H9 (cell line): ENCODE results near the gene FBL. TPM values are rescaled to one million over a fixed set of nuclear protein-coding genes. Genes with fewer than 3 reads are reported as not detected.

Experiments used
- DNase-seq: peaks from one replicate; pipeline ENCODE4 v3.0.0-alpha.2; 2017
- H2AFZ ChIP-seq: one replicate; pipeline ENCODE4 v1.6.1; 2013; ENCODE audit warnings: mild to moderate bottlenecking, low read length, control low read depth, moderate library complexity
- H2AK5ac ChIP-seq: 2 replicates; pipeline ENCODE4 v1.6.1; 2013; ENCODE audit warnings: low read length, control low read depth, mixed read lengths; ENCODE audit not compliant: insufficient read length
- H2BK120ac ChIP-seq: one replicate; pipeline ENCODE4 v1.6.1; 2013; ENCODE audit warnings: low read depth, mild to moderate bottlenecking, low read length, control low read depth, inconsistent platforms; ENCODE audit not compliant: poor library complexity, severe bottlenecking
- H2BK12ac ChIP-seq: 2 replicates; pipeline ENCODE4 v1.6.1; 2013; ENCODE audit warnings: low read length, control low read depth, mixed read lengths, low read depth; ENCODE audit not compliant: insufficient read length
- H2BK15ac ChIP-seq: 2 replicates; pipeline ENCODE4 v1.6.1; 2013; ENCODE audit warnings: low read depth, low read length, control low read depth
- H2BK20ac ChIP-seq: one replicate; pipeline ENCODE4 v1.6.1; 2013; ENCODE audit warnings: low read depth, mild to moderate bottlenecking, low read length, control low read depth, inconsistent platforms; ENCODE audit not compliant: poor library complexity, severe bottlenecking
- H2BK5ac ChIP-seq: 2 replicates; pipeline ENCODE4 v1.6.1; 2013; ENCODE audit warnings: low read length, control low read depth, mixed read lengths; ENCODE audit not compliant: insufficient read length
- H3K14ac ChIP-seq: 2 replicates; pipeline ENCODE4 v1.6.1; 2013; ENCODE audit warnings: low read length, control low read depth; ENCODE audit not compliant: insufficient read depth
- H3K18ac ChIP-seq: 2 replicates; pipeline ENCODE4 v1.6.1; 2013; ENCODE audit warnings: low read depth, mild to moderate bottlenecking, mixed read lengths, low read length, control low read depth; ENCODE audit not compliant: insufficient read length
- H3K23ac ChIP-seq: 2 replicates; pipeline ENCODE4 v1.6.1; 2013; ENCODE audit warnings: low read length, control low read depth, mixed read lengths, low read depth; ENCODE audit not compliant: insufficient read length
- H3K23me2 ChIP-seq: 2 replicates; pipeline ENCODE4 v1.6.1; 2013; ENCODE audit warnings: low read depth, mild to moderate bottlenecking, mixed read lengths, low read length, control low read depth; ENCODE audit not compliant: insufficient read length, poor library complexity, severe bottlenecking
- H3K27ac ChIP-seq: 2 replicates; pipeline ENCODE4 v1.5.1; 2013; ENCODE audit warnings: low read length, control low read depth, mixed read lengths, low read depth; ENCODE audit not compliant: insufficient read length
- H3K27me3 ChIP-seq: 2 replicates; pipeline ENCODE4 v1.6.1; 2013; ENCODE audit warnings: low read length, control low read depth, inconsistent platforms; ENCODE audit not compliant: insufficient read depth
- H3K4ac ChIP-seq: 2 replicates; pipeline ENCODE4 v1.6.1; 2013; ENCODE audit warnings: low read depth, mild to moderate bottlenecking, control low read depth, inconsistent platforms, low read length, moderate library complexity
- H3K4me1 ChIP-seq: 2 replicates; pipeline ENCODE4 v1.6.1; 2013; ENCODE audit warnings: low read length, control low read depth, inconsistent platforms; ENCODE audit not compliant: insufficient read depth
- H3K4me2 ChIP-seq: 2 replicates; pipeline ENCODE4 v1.6.1; 2013; ENCODE audit warnings: low read length, control low read depth, mixed read lengths; ENCODE audit not compliant: insufficient read length, insufficient read depth
- H3K56ac ChIP-seq: 2 replicates; pipeline ENCODE4 v1.6.1; 2013; ENCODE audit warnings: low read depth, mild to moderate bottlenecking, mixed read lengths, low read length, control low read depth; ENCODE audit not compliant: insufficient read length
- H3K79me1 ChIP-seq: 2 replicates; pipeline ENCODE4 v1.6.1; 2013; ENCODE audit warnings: low read depth, mild to moderate bottlenecking, moderate library complexity, low read length, control low read depth, inconsistent platforms; ENCODE audit not compliant: insufficient read depth, poor library complexity, severe bottlenecking
- H3K79me2 ChIP-seq: 2 replicates; pipeline ENCODE4 v1.6.1; 2013; ENCODE audit warnings: low read length, control low read depth, inconsistent platforms; ENCODE audit not compliant: insufficient read depth
- H3K9ac ChIP-seq: 2 replicates; pipeline ENCODE4 v1.6.1; 2013; ENCODE audit warnings: low read length, control low read depth, mixed read lengths; ENCODE audit not compliant: insufficient read length; ENCODE audit errors: extremely low read depth
- H3K9me3 ChIP-seq: one replicate; pipeline ENCODE4 v1.6.1; 2013; ENCODE audit warnings: low read depth, low read length, inconsistent platforms; ENCODE audit not compliant: control insufficient read depth
- H3T11ph ChIP-seq: one replicate; pipeline ENCODE4 v1.6.1; 2013; ENCODE audit warnings: mild to moderate bottlenecking, low read length, control low read depth, inconsistent platforms
- H4K20me1 ChIP-seq: one replicate; pipeline ENCODE4 v1.6.1; 2013; ENCODE audit not compliant: control insufficient read depth, insufficient read length, insufficient read depth
- H4K5ac ChIP-seq: 2 replicates; pipeline ENCODE4 v1.6.1; 2013; ENCODE audit warnings: low read depth, mild to moderate bottlenecking, mixed read lengths, low read length, control low read depth; ENCODE audit not compliant: insufficient read length
- H4K8ac ChIP-seq: replicated peaks from 2 replicates; pipeline ENCODE4 v1.6.1; 2013; ENCODE audit warnings: low read length, control low read depth, mixed read lengths, low read depth; ENCODE audit not compliant: insufficient read length
- H4K91ac ChIP-seq: 2 replicates; pipeline ENCODE4 v1.6.1; 2013; ENCODE audit warnings: low read depth, mild to moderate bottlenecking, moderate library complexity, mixed read lengths, low read length, control low read depth; ENCODE audit not compliant: insufficient read length
- H3K27ac Mint-ChIP-seq, 3 experiments: 2 replicates in 2 of 3; 3 replicates in 1 of 3; pipeline ENCODE4 v1.8.0; 2020 to 2021; ENCODE audit warnings: mixed read lengths in 3 of 3, mild to moderate bottlenecking in 1 of 3, moderate library complexity in 1 of 3
- H3K27me3 Mint-ChIP-seq: 2 replicates; pipeline ENCODE4 v1.8.0; 2021; ENCODE audit warnings: low read depth, mild to moderate bottlenecking, moderate library complexity, mixed read lengths
- H3K36me3 Mint-ChIP-seq, 3 experiments: 2 replicates in 2 of 3; 3 replicates in 1 of 3; pipeline ENCODE4 v1.8.0; 2020 to 2021; ENCODE audit warnings: low read depth in 3 of 3, mixed read lengths in 3 of 3; ENCODE audit not compliant: insufficient read depth in 1 of 3
- H3K4me1 Mint-ChIP-seq, 2 experiments: 2 replicates each; pipeline ENCODE4 v1.8.0; 2020; ENCODE audit warnings: mixed read lengths in 2 of 2
- H3K4me3 Mint-ChIP-seq, 2 experiments: 2 replicates in 1 of 2; 3 replicates in 1 of 2; pipeline ENCODE4 v1.8.0; 2020 to 2021; ENCODE audit warnings: mild to moderate bottlenecking in 2 of 2, mixed read lengths in 2 of 2, moderate library complexity in 1 of 2
- H3K9me3 Mint-ChIP-seq, 2 experiments: 2 replicates in 1 of 2; 3 replicates in 1 of 2; pipeline ENCODE4 v1.8.0; 2020; ENCODE audit warnings: mild to moderate bottlenecking in 2 of 2, mixed read lengths in 2 of 2, moderate library complexity in 1 of 2
- WGBS: extraction: QIAGEN DNeasy Blood & Tissue Kit; methylation state at CpG from one replicate; pipeline ENCODE4 v1.1.7; 2013; ENCODE audit warnings: missing lambda C conversion rate, low lambda C conversion rate, mixed read lengths; ENCODE audit not compliant: insufficient read length; ENCODE audit errors: extremely low coverage; 5-methylcytosine and 5-hydroxymethylcytosine counted together
- total RNA-seq: library from RNA; stranded (reverse); gene quantifications from 2 replicates; pipeline ENCODE4 v1.2.1, GENCODE V29; 2021
- TF ChIP-seq, protein P1 (sequence below): fragments of 200-600 bp; sonication (generic); conservative IDR thresholded peaks from 3 replicates; pipeline ENCODE4 v1.8.0; 2021; ENCODE audit warnings: antibody characterized with exemption, mild to moderate bottlenecking

The FBL gene
- total RNA-seq, 1 experiment from 2014 or later, result 625 TPM

DNA sequence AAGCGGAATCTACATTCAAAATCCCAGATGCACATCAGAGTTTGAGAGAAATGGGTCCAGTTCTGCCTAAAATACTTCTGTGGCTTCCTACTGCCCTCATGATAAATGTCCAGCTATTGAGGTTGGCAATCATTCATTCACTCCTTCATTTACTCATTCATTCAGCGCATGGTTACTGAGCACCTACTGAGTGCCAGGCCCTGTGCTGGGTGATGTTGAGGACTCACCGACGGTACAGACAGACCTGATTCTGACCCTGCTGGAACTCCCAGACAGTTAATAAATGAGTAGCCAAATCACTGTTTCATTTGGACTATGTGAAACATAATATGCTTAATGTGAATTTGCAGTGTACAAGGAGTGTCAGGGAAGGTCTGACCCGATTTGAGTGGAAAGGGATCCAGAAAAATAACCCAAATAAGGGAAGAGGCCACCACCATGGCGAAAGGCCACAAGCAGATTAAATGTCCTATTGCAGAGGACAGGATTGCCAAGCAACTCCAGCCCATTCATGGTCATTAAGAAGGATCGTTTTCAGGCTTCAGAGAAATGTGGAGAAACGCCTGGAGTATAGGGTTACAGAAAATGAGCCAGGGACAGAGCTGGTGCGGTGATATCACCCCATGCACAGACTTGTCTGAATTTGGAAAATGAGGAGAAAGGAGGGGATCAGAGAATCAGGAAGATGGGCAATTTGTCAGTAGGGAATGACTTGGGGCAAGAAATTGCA, 32.8 kb downstream of the FBL start:
- TF ChIP-seq, protein P1, sequence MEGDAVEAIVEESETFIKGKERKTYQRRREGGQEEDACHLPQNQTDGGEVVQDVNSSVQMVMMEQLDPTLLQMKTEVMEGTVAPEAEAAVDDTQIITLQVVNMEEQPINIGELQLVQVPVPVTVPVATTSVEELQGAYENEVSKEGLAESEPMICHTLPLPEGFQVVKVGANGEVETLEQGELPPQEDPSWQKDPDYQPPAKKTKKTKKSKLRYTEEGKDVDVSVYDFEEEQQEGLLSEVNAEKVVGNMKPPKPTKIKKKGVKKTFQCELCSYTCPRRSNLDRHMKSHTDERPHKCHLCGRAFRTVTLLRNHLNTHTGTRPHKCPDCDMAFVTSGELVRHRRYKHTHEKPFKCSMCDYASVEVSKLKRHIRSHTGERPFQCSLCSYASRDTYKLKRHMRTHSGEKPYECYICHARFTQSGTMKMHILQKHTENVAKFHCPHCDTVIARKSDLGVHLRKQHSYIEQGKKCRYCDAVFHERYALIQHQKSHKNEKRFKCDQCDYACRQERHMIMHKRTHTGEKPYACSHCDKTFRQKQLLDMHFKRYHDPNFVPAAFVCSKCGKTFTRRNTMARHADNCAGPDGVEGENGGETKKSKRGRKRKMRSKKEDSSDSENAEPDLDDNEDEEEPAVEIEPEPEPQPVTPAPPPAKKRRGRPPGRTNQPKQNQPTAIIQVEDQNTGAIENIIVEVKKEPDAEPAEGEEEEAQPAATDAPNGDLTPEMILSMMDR, result no peak
- H2BK20ac ChIP-seq, result no peak overlapping the region
- no peak overlapping the region for H3T11ph ChIP-seq
- H2BK120ac ChIP-seq, result no peak overlapping the region
- no peaks in the 10 kb centered on the region for H3K27me3 ChIP-seq
- no peak overlapping the region for H4K8ac ChIP-seq
- no peaks in the 10 kb centered on the region for H3K79me1 ChIP-seq
- H2AFZ ChIP-seq, result no peak overlapping the region
- H2BK12ac ChIP-seq, result no peak overlapping the region
- no peak overlapping the region for H3K23ac ChIP-seq
- no peak overlapping the region for H3K14ac ChIP-seq
- WGBS, result no CpG with 5 or more reads among the region's 9 CpGs
- H4K5ac ChIP-seq, result no peak overlapping the region
- no peaks in the 10 kb centered on the region for H4K20me1 ChIP-seq
- H3K9me3 ChIP-seq, result no peaks in the 10 kb centered on the region
- no peak overlapping the region for H2BK15ac ChIP-seq
- H3K4me1 ChIP-seq, result no peaks in the 10 kb centered on the region
- H3K4me2 ChIP-seq, result no peak overlapping the region
- Mint-ChIP-seq H3K4me3 (no peak overlapping the region; a peak in 1 of 5 replicates), H3K36me3 (peaks cover 0 to 13% (median 0%) of the 10 kb centered on the region in 3 experiments; a peak in 1 of 7 replicates), H3K27me3 (no peaks in the 10 kb centered on the region), H3K4me1 (no peaks in the 10 kb centered on the region), H3K9me3 (no peaks in the 10 kb centered on the region), H3K27ac (no peak overlapping the region)
- H3K23me2 ChIP-seq, result no peaks in the 10 kb centered on the region
- H4K91ac ChIP-seq, result no peak overlapping the region
- H3K79me2 ChIP-seq, result no peaks in the 10 kb centered on the region
- H2BK5ac ChIP-seq, result no peak overlapping the region
- H2AK5ac ChIP-seq, result no peak overlapping the region
- no peak overlapping the region for H3K27ac ChIP-seq
- DNase-seq, result no peak
- no peak overlapping the region for H3K56ac ChIP-seq
- no peak overlapping the region for H3K4ac ChIP-seq
- no peak overlapping the region for H3K9ac ChIP-seq
- no peak overlapping the region for H3K18ac ChIP-seq
